Activated CD4-positive, alpha-beta T cell treated with anti-CD3 and anti-CD28 coated beads, Interleukin-2, amount 50 U/mL, for 4 hours (primary cell): ENCODE measurements around the gene PRND.
"Not testable (repeated sequence)": the region's sequence is repeated elsewhere in the genome, so short reads cannot be mapped to it uniquely, and the experiment has no call there.

Source experiments
- DNase-seq, 2 experiments: peaks; one replicate each; pipeline ENCODE4 v3.0.0-alpha.2; 2020

The PRND gene

GRCh38 chr20:4740774-4741431 is 19.2 kb downstream of the PRND start:
- peak; percentile 57 to 62 for DNase-seq

DNA sequence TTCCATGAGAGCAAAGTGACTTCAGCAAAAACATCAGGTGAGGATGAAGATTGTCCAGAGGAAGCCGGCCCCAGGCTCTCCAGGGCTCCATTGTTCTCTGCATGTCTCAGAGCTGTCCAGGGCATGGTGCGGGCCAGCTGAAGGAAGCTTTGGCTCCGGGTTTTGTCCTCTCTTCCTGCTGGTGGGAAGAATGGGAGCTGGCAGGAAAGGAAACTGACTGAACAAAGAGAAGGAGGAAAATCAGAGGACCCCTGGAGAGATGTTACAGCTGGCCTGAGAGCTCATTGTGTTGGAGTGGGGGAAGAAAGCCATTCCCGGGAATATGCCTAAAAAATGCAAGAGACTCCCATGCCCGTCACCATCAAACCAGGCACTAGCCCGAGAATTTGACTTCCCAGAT is 27.1 kb downstream of the PRND start:
- DNase-seq, result no peak

- DNase-seq, result no peak
Measured at GRCh38 chr20:4749326-4749725, 27.6 kb downstream of the PRND start.

DNA sequence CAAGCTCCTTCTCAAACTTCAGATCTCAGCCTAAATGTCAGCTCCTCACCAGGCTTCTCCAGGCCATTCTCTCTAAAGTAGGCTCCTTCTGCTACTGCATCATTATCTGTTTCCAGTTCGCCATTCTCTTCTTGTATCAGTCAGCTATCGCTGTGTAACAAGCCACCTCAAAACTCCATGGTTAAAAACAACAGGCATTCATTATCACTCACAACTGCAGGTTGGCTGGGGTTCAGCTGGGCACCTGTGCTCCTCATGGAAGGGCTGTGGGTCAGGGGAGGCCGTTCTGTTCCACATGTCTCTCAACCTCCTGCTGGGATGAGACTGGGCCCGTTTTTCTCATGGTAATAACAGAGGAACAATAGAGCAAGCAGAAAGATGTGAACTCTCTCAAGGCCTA is 28.7 kb downstream of the PRND start:
- no peak for DNase-seq

- peak; percentile 32 to 39 for DNase-seq
Measured at GRCh38 chr20:4759100-4759884, 37.6 kb downstream of the PRND start.

- DNase-seq, result no peak
Measured at GRCh38 chr20:4763261-4763660, 41.6 kb downstream of the PRND start.

DNA sequence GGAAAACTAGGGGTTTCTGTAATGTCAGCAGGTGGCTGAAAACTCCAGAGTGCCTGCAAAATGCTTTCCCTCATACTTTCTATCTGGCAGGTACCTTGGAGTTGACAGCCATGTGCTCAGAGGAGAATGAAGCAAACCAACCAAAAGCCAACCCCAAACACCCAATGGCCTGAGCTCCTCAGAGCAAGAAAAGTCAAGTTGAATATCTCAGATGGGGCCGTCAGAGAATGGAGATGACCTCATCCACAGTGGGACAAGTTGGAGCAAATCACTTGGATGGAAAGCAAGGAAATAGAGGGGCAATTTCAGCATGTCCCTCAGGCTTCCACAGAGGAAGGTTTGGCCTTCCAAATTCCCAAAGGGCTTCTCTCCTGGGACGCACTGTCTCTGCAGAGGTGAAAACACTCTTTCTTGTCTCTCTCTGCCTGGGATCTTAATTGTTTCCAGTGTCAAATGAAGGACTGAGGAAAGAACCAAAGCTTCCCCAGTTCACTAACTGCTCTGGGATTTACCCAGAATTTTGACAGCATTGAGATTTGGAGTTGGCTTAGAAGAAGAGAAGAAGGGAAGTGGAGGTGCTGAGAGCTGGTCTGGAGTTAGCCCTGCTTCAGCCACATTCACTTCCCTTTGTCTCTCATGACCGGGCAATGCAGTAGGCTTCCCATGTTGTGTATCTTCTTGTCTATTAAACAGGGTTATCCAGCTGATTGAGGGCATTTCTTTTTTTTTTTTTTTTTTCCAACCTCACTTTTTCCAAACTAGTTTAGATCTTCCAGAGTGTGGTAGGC is 42.2 kb downstream of the PRND start:
- no peak for DNase-seq

DNA sequence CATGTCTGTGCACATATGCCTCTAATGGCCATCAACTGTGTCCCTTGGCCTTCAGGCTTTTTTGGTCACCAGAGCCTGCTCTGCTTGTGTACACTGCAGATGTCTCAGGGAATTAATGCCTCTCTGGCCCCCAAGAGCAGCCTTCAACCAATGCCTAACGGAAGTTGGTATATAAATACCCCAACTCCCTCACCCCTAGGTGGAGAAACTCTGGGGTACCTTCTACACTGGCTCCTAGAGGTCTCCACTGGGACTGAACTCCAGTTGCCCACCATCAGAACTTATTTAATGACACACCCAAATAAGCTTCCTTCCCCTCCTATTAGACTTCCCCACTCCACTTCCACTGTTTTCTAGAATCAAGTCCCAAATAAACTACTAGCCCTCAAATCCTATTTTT is 43.1 kb downstream of the PRND start:
- no peak for DNase-seq

GRCh38 chr20:4765681-4766080 is 44.0 kb downstream of the PRND start:
- no peak for DNase-seq

DNA sequence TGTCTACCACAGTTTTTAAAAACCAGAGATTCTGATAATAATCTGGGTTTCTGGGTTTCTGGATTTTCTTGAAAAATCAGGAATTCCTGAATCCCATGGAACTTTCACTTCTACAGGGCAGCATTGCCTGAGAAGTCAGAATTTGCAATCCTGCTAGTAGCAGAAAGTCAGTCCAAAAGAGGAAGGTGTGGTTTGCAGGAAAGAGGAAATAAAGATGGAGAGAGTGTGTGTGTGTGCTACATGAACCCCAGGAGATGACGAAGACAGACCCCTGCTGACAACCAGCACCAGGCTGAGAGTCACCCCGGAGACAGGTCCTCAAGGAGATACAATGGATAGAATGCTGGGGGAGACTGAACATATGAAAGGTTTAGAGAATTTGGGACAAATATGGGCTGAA is 44.9 kb downstream of the PRND start:
- no peak for DNase-seq

GRCh38 chr20:4767084-4767483 is 45.4 kb downstream of the PRND start:
- DNase-seq, result no peak

DNA sequence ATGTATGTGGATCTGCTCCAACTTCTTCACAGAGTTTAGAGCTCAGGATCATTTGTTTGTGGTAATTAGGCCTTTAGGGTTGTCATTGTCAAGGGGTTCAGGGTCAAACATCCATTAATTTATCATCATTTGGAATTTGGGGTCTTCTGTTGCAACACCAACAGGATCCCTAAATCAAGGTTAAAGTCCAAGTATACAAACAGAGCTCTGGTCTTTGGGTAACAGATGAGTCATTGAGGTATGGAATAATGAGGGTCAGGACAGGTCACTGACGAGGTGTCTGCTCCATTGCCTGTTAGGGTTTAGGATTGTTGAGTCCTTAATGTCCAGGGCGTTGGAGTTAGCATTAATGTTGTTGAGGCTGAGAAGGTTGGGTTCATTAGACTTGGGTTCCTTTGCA is 47.6 kb downstream of the PRND start:
- DNase-seq, result no peak

GRCh38 chr20:4770026-4770425 is 48.3 kb downstream of the PRND start:
- no peak for DNase-seq

GRCh38 chr20:4771004-4771403 is 49.3 kb downstream of the PRND start:
- DNase-seq, result no peak

- DNase-seq, result no peak
Measured at GRCh38 chr20:4772132-4772531, 50.4 kb downstream of the PRND start.

DNA sequence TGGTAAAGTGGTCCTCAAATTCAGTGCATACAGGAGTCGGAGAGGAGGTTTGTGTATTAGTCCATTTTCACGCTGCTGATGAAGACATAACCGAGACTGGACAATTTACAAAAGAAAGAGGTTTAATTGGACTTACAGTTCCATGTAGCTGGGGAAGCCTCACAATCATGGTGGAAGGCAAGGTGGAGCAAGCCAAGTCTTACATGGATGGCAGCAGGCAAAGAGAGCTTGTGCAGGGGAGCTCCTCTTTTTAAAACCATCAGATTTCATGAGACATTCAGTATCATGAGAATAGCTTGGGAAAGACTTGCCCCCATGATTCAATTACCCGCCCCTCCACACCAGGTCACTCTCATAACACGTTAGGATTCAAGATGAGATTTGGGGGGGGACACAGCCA is 51.3 kb downstream of the PRND start:
- DNase-seq, result not testable (repeated sequence)

DNA sequence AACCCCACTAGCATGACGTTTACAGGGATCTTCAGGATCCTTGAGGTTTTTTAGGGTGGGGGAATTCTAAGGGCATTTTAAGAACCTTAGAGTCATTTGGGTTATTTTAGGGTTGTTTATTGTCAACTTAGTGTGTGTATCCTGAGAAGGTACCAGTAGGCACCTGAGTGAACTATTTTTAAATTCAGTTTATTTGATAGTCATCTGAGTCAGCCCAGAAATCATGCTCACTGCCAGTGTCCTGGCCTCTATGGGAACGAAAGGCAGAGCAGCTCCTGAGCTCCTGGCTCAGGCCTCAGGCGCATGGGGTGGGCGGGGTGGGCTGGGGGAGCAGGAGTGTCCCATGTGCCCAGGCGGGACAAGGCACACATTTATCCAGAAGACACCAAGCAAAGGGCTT is 52.0 kb downstream of the PRND start:
- no peak for DNase-seq

DNA sequence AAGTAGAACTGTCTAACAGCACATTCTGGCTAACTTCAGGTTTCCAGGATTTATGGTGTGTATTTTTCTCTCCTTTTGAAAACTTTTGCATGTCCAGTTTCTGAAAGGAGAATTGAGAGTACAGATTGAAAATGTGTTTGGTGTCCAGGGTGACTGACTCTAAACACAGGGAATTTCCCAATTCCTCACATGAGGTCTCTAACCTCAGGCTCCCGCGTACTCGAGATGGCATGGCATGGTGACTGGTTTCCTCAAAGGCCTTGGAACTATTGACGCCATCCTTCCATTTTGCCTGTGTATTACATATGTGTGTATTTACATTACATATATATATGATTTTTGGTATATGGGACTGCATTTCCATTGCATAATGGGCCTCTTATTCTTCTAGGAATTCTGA is 52.5 kb downstream of the PRND start:
- DNase-seq, result no peak

DNA sequence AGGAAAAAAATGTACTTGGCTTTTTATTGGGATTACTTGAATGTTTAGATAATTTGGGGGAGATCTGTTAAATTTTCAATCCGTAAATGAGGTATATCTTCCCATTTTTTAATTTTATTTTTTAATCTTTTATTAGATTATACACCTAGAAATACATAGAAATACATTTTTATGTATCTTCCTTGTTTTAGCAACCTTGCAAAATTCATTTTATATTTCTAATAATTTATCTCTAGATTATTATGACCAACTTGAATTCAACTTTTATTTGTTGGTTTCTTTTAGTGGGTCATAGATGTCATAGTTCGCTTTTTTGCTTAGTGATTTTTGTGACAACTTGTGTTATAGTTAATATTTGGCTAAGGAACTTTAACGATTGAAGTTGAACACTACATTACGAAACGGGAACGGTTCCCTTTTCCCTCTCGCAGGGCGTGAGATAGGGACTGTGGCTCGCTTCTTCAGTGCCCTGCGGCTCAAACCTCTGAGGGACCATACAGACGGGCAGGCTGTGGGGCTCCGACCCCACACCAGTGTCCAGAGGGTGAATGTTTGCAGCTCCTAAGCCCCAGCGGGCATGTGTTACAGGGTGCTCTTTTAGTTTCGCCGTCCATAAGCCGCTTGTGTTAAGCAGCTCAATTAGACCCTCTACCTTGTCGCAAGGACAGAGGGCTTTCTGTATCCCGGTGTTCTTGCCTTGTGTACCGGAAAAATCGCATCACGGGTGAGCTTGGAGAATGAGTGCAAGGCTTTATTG is 53.8 kb downstream of the PRND start:
- DNase-seq, result no peak

DNA sequence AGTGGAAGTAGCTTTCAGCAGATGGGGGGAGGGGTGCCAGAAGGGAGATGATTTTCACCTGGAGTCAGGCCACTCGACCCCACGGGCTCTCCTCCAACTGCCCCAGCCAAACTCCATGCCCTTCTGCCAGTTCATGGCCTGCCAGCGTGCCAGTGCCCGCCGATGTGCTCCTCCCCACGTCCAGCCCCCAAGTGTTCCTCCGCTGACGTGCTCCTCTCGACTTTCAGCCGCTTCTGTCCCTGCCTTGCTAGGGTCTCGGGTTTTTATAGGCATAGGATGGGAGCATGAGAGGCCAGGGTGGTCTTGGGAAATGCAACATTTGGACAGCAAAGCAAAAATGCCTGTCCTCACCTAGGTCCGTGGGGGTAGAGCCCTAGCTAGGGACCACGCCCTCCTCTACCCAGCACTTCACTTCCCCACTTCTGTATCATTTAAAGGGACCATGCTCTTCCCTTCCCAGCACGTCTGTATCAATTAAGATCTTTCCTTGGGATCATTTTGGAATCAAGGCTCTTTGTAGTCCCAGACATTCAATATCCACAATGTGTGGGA is 54.4 kb downstream of the PRND start:
- no peak for DNase-seq
